Glutamatergic neuron (in vitro differentiated cells): ENCODE results near the gene SLC49A4. TPM values are rescaled to one million over a fixed set of nuclear protein-coding genes. Genes with fewer than 3 reads are reported as not detected.

ENCODE experiments used
- DNase-seq: peaks from one replicate; pipeline ENCODE4 v3.0.0; 2022
- H3K27ac Mint-ChIP-seq: one replicate; pipeline ENCODE4 v1.8.0; 2020; ENCODE audit warnings: mild to moderate bottlenecking, mixed read lengths, inconsistent platforms; ENCODE audit not compliant: unreplicated experiment
- H3K27me3 Mint-ChIP-seq: one replicate; pipeline ENCODE4 v1.8.0; 2020; ENCODE audit warnings: mild to moderate bottlenecking, moderate library complexity, mixed read lengths, inconsistent platforms; ENCODE audit not compliant: unreplicated experiment
- H3K36me3 Mint-ChIP-seq: one replicate; pipeline ENCODE4 v1.8.0; 2020; ENCODE audit warnings: mild to moderate bottlenecking, mixed read lengths, inconsistent platforms; ENCODE audit not compliant: unreplicated experiment
- H3K4me1 Mint-ChIP-seq: one replicate; pipeline ENCODE4 v1.8.0; 2020; ENCODE audit warnings: mild to moderate bottlenecking, low read depth, mixed read lengths, inconsistent platforms; ENCODE audit not compliant: unreplicated experiment
- H3K4me3 Mint-ChIP-seq: one replicate; pipeline ENCODE4 v1.8.0; 2020; ENCODE audit warnings: mild to moderate bottlenecking, mixed read lengths, inconsistent platforms; ENCODE audit not compliant: unreplicated experiment
- H3K9me3 Mint-ChIP-seq: one replicate; pipeline ENCODE4 v1.8.0; 2020; ENCODE audit warnings: mild to moderate bottlenecking, moderate library complexity, mixed read lengths, inconsistent platforms; ENCODE audit not compliant: unreplicated experiment
- total RNA-seq: library from RNA; stranded (reverse); fragmentation: NEBNext Ultra II Directional; extraction: Animal tissue kit (Norgen Biotek cat#: 25700); gene quantifications from one replicate; pipeline ENCODE4 v1.2.1, GENCODE V29; 2021; ENCODE audit not compliant: unreplicated experiment
- TF ChIP-seq, protein P1 (sequence below): fragments of 200-600 bp; sonication (generic); IDR thresholded peaks from one replicate; pipeline ENCODE4 v1.5.0; 2021; ENCODE audit not compliant: partially characterized antibody, unreplicated experiment

The SLC49A4 gene
- total RNA-seq, 1 donor from 2014 or later: 8.6 TPM

DNA sequence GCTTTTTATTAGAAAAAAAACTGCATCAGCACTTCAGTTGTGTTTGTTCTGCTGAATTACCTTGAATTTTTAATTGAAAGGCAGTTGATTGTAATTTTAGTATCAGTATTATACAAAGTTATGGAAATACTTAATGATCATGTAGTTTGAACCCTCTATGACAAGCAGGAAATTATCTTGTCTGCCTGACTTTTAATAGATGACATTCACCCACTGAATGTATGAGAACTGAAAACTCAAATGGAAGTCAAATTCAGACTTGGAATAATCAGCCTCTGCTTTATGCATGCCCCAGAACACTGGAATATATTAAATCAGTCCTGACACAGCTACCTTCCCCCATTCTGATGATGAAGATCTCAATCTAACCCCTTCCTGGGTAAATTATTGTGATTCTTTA lies 73.5 kb downstream of the SLC49A4 start:
- H3K27ac Mint-ChIP-seq: no peak overlapping the region

DNA sequence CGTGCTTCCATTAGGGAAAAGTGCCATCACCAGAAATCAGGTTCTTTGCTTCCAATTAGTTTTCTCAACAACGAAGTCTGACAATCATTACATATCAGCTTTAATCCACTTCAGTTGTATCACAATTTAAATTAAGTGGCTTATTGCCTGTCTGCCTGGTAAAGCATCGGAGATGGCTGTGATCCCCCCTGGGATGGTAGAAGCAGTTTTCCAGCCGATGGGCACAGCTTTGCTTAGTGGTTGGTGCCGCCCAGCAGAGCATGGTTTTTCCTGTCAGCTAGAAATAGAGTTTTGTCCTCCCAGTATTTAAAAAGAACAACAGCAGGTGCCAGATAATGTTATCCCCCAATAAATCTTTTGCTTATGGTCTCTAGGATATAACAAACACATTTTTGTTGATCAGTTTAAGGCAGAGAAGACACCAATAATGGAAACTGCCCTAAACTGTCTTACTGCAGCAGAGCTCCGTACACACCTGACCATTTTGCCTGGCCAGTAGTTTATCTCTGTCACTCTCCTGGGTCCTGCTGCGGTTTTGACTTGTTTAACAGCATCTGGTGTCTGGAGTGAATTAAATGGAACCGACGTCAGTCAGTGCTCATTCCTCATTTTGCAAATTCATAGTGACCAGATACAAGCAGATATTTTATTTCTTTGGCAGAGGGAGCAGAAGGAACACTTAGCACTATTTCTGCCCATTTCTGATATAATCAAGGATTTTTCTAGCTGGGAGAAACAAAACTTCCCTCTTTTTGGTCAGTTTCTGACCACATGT lies 79.1 kb downstream of the SLC49A4 start:
- Mint-ChIP-seq H3K36me3 (no peaks in the 10 kb centered on the region), H3K27ac (peak overlapping the region; percentile 56), H3K27me3 (no peaks in the 10 kb centered on the region), H3K4me1 (peaks cover 40% of the 10 kb centered on the region), H3K4me3 (peak overlapping the region; percentile 27), H3K9me3 (peaks cover 5% of the 10 kb centered on the region)
- no peak for DNase-seq
- TF ChIP-seq, protein P1, sequence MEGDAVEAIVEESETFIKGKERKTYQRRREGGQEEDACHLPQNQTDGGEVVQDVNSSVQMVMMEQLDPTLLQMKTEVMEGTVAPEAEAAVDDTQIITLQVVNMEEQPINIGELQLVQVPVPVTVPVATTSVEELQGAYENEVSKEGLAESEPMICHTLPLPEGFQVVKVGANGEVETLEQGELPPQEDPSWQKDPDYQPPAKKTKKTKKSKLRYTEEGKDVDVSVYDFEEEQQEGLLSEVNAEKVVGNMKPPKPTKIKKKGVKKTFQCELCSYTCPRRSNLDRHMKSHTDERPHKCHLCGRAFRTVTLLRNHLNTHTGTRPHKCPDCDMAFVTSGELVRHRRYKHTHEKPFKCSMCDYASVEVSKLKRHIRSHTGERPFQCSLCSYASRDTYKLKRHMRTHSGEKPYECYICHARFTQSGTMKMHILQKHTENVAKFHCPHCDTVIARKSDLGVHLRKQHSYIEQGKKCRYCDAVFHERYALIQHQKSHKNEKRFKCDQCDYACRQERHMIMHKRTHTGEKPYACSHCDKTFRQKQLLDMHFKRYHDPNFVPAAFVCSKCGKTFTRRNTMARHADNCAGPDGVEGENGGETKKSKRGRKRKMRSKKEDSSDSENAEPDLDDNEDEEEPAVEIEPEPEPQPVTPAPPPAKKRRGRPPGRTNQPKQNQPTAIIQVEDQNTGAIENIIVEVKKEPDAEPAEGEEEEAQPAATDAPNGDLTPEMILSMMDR: no peak

More for the DNA sequence above, 73.5 kb downstream of the SLC49A4 start:
- H3K9me3 Mint-ChIP-seq: no peaks in the 10 kb centered on the region
- DNase-seq: no peak
- H3K27me3 Mint-ChIP-seq: no peaks in the 10 kb centered on the region
- peaks cover 14% of the 10 kb centered on the region for H3K4me1 Mint-ChIP-seq
- TF ChIP-seq, protein P1: no peak
- no peak overlapping the region for H3K4me3 Mint-ChIP-seq
- no peaks in the 10 kb centered on the region for H3K36me3 Mint-ChIP-seq

DNA sequence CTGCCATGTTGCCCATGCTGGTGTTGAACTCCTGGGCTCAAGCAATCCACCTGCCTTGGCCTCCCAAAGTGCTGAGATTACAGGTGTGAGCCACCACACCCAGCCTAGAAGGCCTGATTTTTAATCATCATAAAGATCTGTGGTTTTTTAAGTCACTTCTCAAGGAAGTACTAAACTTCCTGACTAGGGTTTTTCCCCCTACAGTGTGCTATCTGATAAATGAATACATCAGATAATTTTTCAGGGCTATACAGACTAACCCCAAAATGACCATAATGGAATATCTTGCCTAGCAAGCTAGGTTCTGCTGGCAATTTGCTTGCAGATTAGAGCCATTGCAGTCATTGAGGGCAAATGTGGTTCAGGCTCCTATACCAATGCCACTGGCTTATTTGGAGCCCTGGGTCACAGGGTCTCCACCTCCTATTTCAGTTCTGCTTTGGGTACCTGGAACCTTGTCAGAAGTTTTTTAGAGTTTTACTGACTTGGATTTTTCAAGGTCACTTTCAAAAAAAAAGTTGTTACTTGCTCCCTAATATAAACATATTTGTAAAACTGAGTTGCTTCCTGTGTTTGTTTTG lies 80.8 kb downstream of the SLC49A4 start:
- no peak for DNase-seq
- Mint-ChIP-seq H3K4me3 (no peak overlapping the region), H3K27me3 (no peaks in the 10 kb centered on the region), H3K27ac (no peak overlapping the region), H3K36me3 (no peaks in the 10 kb centered on the region), H3K9me3 (peaks cover 5% of the 10 kb centered on the region), H3K4me1 (peaks cover 52% of the 10 kb centered on the region)
- TF ChIP-seq, protein P1: no peak

DNA sequence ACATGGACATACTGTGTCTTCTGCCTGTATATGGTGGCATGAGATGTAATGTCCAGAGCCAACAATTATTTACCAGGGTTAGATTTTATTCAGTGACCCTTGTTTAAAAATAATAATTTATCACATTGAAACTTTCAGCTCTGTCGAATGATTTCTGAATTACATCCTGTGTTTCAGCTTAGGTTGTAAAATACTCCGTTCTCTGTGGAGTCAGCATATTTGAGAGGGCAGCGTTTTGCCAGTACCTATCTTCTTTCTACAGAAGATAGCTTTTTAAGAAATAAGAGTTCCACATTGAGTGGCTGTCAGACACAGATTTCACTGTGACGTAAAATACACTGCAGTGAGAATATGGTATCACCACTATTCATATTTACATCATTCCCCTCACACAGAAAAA lies 85.3 kb downstream of the SLC49A4 start:
- H3K4me1 Mint-ChIP-seq: peaks cover 45% of the 10 kb centered on the region
- TF ChIP-seq, protein P1: no peak
- H3K27ac Mint-ChIP-seq: no peak overlapping the region
- no peak for DNase-seq
- no peak overlapping the region for H3K4me3 Mint-ChIP-seq
- H3K9me3 Mint-ChIP-seq: peaks cover 3% of the 10 kb centered on the region
- no peaks in the 10 kb centered on the region for H3K36me3 Mint-ChIP-seq
- H3K27me3 Mint-ChIP-seq: no peaks in the 10 kb centered on the region

DNA sequence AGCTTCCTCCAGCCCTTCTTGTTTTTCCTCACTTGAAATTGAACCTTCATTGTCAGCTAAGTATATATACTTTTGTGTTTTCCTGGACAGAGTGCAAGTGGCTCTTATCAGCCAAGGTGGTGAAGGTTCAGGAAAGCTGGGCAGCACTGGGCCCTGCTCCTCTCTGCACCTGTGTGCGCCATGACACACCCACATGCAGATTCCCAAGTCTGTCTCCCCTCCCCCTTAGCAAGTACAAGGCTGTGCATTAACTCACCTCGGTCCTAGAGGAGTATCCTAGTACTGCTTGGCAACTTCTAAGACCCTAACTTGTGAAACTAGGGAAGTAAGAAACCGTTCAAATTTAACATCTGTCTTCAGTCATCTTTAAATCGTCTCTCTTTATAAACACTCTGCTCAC lies 85.8 kb downstream of the SLC49A4 start:
- peaks cover 45% of the 10 kb centered on the region for H3K4me1 Mint-ChIP-seq
- no peak overlapping the region for H3K4me3 Mint-ChIP-seq

More for the DNA sequence above, 85.8 kb downstream of the SLC49A4 start:
- no peak for DNase-seq
- Mint-ChIP-seq H3K9me3 (peaks cover 3% of the 10 kb centered on the region), H3K36me3 (no peaks in the 10 kb centered on the region), H3K27me3 (no peaks in the 10 kb centered on the region), H3K27ac (no peak overlapping the region)
- TF ChIP-seq, protein P1: no peak
